Suprapubic skin (tissue), 3 donors: ENCODE measurements around the gene WAPL.

Source experiments
- CTCF ChIP-seq, 2 donors: fragments of 200-600 bp in 1 of 2; fragments of 450-650 bp in 1 of 2; sonication (generic) in 1 of 2; IDR thresholded peaks; one replicate each; pipeline ENCODE4 v1.5.1; 2016 to 2019; ENCODE audit warnings: antibody characterized with exemption in 2 of 2, mild to moderate bottlenecking in 1 of 2, moderate library complexity in 1 of 2
- EP300 ChIP-seq: sonication (generic); formaldehyde crosslinking; IDR thresholded peaks from one replicate; pipeline ENCODE4 v1.6.1; 2017; ENCODE audit warnings: antibody characterized with exemption

DNA sequence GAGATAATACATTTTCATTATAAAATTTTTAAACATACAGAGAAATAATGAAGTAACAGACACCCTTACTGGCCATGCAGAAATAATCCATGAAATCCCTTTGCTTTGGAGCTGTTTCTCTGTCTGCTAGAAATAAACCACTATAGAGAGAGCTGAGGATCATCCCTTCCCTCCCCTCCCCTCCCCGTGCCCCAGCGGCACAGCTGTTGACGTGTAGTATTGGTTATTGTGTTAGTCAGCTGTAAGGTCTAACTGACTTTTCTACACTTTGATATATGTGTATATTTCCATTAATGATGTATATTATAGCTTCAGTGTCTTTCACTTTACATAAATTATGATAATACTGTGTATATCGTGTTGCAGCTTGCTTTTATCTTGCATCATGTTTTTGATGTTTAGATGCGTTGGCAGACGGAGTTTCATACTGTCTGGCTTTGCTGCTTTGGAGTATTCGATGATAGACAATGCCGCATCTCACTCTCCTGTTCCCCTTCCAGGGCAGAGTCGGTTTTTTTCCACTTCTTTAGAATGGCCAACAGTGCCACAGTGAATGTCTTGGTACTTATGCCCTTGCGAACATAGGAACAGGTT, 127.6 kb downstream of the WAPL start:
- TF ChIP-seq CTCF (IDR thresholded peaks at IDR 0.05) (no peak), EP300 (no peak)
